ENCODE measurements around the gene SLC25A1. TPM values are rescaled to one million over a fixed set of nuclear protein-coding genes. Genes with fewer than 3 reads are reported as not detected.

Gene SLC25A1
- total and polyA plus RNA-seq, 2 of the 4 experiments (the other 2 are of a cell fraction) = 41.0 to 56.5 TPM

DNA sequence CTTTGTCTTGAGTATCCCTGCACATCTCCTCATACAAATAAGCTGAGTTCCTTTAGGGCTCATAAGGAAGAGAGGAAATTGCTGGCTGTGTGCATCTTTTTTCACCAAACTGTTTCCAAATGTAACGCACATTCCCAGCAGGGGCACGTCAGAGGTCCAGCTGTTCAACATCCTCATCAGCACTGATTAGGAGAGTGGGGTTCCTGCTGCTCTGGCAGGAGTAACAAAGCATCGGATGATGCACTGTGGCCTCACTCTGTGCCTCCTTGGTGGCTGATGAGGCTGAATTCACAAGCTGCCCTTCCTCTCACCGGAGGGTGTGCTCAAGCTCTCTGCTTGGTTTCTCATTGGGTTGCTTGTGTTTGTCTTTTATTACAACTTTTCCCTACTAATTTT, 35.5 kb upstream of the SLC25A1 start:
- no peak overlapping the region for H4K5ac ChIP-seq (ENCODE audit: low read depth, low read length)
- POLR2A ChIA-PET (ENCODE audit: unreplicated experiment) = no interaction called here
- no peak overlapping the region for H2BK120ac ChIP-seq (ENCODE audit: low read depth, low read length)
- H3K9ac ChIP-seq (ENCODE audit: low read depth, low read length) = no peak overlapping the region
- H3K4me3 ChIP-seq (ENCODE audit: insufficient read depth, low read depth, low read length) = no peak overlapping the region
- H4K91ac ChIP-seq (ENCODE audit: insufficient read depth, low read depth, low read length) = no peak overlapping the region
- no peak overlapping the region for H2BK5ac ChIP-seq (ENCODE audit: low read depth, low read length, poor library complexity, severe bottlenecking)
- no peak overlapping the region for H3K18ac ChIP-seq (ENCODE audit: low read depth, low read length)
- no peak overlapping the region for H2BK20ac ChIP-seq (ENCODE audit: low read depth, low read length)
- no peaks in the 10 kb centered on the region for H3K79me1 ChIP-seq (ENCODE audit: low read depth in 1 of 2, low read length in 2 of 2)
- no peak overlapping the region for H2AK5ac ChIP-seq (ENCODE audit: low read depth, low read length)
- dilution Hi-C loops (cut with HindIII; ENCODE audit: low sequenced_read_pairs, unreplicated experiment) (no loop called here), in situ Hi-C loops (cut with MboI; ENCODE audit: low sequenced_read_pairs) (no loop called here), intact Hi-C loops (cut with micrococcal nuclease) (no loop called here)
- no peak overlapping the region for H3K14ac ChIP-seq (replicated peaks; ENCODE audit: low read depth, low read length)
- H2AK9ac ChIP-seq (replicated peaks; ENCODE audit: low read depth, low read length, poor library complexity) = no peak overlapping the region
- no peak overlapping the region for H2AFZ ChIP-seq (replicated peaks; ENCODE audit: low read length, poor library complexity)
- H3K56ac ChIP-seq (ENCODE audit: extremely low read depth, insufficient read depth, low read length) = no peak overlapping the region
- peaks cover 7% of the 10 kb centered on the region; the same call in 1 of the 2 replicates for H3K9me1 ChIP-seq (ENCODE audit: insufficient read depth, low read length)
- no peaks in the 10 kb centered on the region for H4K20me1 ChIP-seq (ENCODE audit: insufficient read depth, low read length)
- H3K4ac ChIP-seq (ENCODE audit: low read depth, low read length) = no peak overlapping the region
- no peaks in the 10 kb centered on the region for H3K27me3 ChIP-seq (ENCODE audit: control insufficient read depth, insufficient read depth, low read length)
- H3K9me3 ChIP-seq (ENCODE audit: control insufficient read depth, insufficient read depth, low read length) = no peaks in the 10 kb centered on the region
- H3K23ac ChIP-seq (ENCODE audit: low read depth, low read length) = no peak overlapping the region
- no peak overlapping the region for H2BK15ac ChIP-seq (ENCODE audit: low read depth, low read length)
- H4K8ac ChIP-seq (ENCODE audit: low read depth in 2 of 2, low read length in 2 of 2) = no peak overlapping the region
- peaks cover 8% of the 10 kb centered on the region; the same call in 1 of the 2 replicates for H3K36me3 ChIP-seq (ENCODE audit: control insufficient read depth, insufficient read depth, low read length)
- ATAC-seq (ENCODE audit: low read depth) (peak; percentile 86), DNase-seq (peak; percentile 81)
- BruUV-seq (replicated peaks) = no TSS peak
- no CpG with 5 or more reads among the region's 4 CpGs for WGBS, 2 experiments (ENCODE audit: extremely low coverage in 2 of 2, insufficient read length in 1 of 2)
- peak overlapping the region; percentile 0; the same call in 1 of the 2 replicates for H3K4me2 ChIP-seq (ENCODE audit: low read depth, low read length)
- no peak overlapping the region for H3K27ac ChIP-seq (ENCODE audit: insufficient read depth, low read length)
- TF ChIP-seq, protein P1, sequence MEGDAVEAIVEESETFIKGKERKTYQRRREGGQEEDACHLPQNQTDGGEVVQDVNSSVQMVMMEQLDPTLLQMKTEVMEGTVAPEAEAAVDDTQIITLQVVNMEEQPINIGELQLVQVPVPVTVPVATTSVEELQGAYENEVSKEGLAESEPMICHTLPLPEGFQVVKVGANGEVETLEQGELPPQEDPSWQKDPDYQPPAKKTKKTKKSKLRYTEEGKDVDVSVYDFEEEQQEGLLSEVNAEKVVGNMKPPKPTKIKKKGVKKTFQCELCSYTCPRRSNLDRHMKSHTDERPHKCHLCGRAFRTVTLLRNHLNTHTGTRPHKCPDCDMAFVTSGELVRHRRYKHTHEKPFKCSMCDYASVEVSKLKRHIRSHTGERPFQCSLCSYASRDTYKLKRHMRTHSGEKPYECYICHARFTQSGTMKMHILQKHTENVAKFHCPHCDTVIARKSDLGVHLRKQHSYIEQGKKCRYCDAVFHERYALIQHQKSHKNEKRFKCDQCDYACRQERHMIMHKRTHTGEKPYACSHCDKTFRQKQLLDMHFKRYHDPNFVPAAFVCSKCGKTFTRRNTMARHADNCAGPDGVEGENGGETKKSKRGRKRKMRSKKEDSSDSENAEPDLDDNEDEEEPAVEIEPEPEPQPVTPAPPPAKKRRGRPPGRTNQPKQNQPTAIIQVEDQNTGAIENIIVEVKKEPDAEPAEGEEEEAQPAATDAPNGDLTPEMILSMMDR (conservative IDR thresholded peaks at IDR 0.05; ENCODE audit: low read depth, low read length) = no peak
- no peak for TF ChIP-seq MAZ (IDR thresholded peaks at IDR 0.05; ENCODE audit: borderline replicate concordance, low read depth, low read length)
- no peak for TF ChIP-seq FOS (IDR thresholded peaks at IDR 0.05; ENCODE audit: low read depth, low read length)
- TF ChIP-seq, protein P2, sequence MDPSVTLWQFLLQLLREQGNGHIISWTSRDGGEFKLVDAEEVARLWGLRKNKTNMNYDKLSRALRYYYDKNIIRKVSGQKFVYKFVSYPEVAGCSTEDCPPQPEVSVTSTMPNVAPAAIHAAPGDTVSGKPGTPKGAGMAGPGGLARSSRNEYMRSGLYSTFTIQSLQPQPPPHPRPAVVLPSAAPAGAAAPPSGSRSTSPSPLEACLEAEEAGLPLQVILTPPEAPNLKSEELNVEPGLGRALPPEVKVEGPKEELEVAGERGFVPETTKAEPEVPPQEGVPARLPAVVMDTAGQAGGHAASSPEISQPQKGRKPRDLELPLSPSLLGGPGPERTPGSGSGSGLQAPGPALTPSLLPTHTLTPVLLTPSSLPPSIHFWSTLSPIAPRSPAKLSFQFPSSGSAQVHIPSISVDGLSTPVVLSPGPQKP (IDR thresholded peaks at IDR 0.05; ENCODE audit: borderline replicate concordance, low read depth, low read length) = no peak
- TF ChIP-seq SMC3 (IDR thresholded peaks at IDR 0.05; ENCODE audit: low read depth, low read length) = no peak
- no peak for TF ChIP-seq POLR2A (IDR thresholded peaks at IDR 0.05; ENCODE audit: low read depth, low read length)
- no peak for TF ChIP-seq RAD21 (IDR thresholded peaks at IDR 0.05; ENCODE audit: low read length)
- no peak for TF ChIP-seq NFE2L2 (IDR thresholded peaks at IDR 0.05; ENCODE audit: low read depth, low read length)
- TF ChIP-seq, protein P3, sequence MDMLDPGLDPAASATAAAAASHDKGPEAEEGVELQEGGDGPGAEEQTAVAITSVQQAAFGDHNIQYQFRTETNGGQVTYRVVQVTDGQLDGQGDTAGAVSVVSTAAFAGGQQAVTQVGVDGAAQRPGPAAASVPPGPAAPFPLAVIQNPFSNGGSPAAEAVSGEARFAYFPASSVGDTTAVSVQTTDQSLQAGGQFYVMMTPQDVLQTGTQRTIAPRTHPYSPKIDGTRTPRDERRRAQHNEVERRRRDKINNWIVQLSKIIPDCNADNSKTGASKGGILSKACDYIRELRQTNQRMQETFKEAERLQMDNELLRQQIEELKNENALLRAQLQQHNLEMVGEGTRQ (IDR thresholded peaks at IDR 0.05; ENCODE audit: low read depth, low read length) = no peak
- TF ChIP-seq MAFK (IDR thresholded peaks at IDR 0.05; ENCODE audit: low read depth, low read length) = no peak
- no peak for TF ChIP-seq MXI1 (IDR thresholded peaks at IDR 0.05; ENCODE audit: borderline replicate concordance, low read depth, low read length)
- no peak for TF ChIP-seq CHD1 (IDR thresholded peaks at IDR 0.05; ENCODE audit: low read depth, low read length)
- no peak for TF ChIP-seq CEBPB (IDR thresholded peaks at IDR 0.05; ENCODE audit: low read depth, low read length)
- peaks cover 2% of the 10 kb centered on the region; the same call in 1 of the 2 replicates for H3K4me1 ChIP-seq (ENCODE audit: control insufficient read depth, insufficient read depth, low read length)
- CTCF ChIA-PET = no interaction called here
